GM10847 (cell line): ENCODE data around the gene KRT83.

ENCODE experiments used
- POLR2A ChIP-seq: IDR thresholded peaks from 2 replicates; pipeline ENCODE4 v1.6.1; 2011; ENCODE audit not compliant: insufficient read length; ENCODE audit errors: extremely low read depth

Gene KRT83

GRCh38 chr12:52343550-52343949 lies 22.4 kb upstream of the KRT83 start:
- no peak for TF ChIP-seq POLR2A

GRCh38 chr12:52342781-52343490 lies 21.7 kb upstream of the KRT83 start:
- TF ChIP-seq POLR2A, result no peak

GRCh38 chr12:52341066-52341580 lies 19.9 kb upstream of the KRT83 start:
- TF ChIP-seq POLR2A, result no peak

- TF ChIP-seq POLR2A, result no peak
Observed at GRCh38 chr12:52338241-52338960, 17.2 kb upstream of the KRT83 start.

GRCh38 chr12:52337054-52337453 lies 15.9 kb upstream of the KRT83 start:
- no peak for TF ChIP-seq POLR2A

GRCh38 chr12:52336641-52337040 lies 15.4 kb upstream of the KRT83 start:
- no peak for TF ChIP-seq POLR2A

GRCh38 chr12:52335598-52336262 lies 14.5 kb upstream of the KRT83 start:
- no peak for TF ChIP-seq POLR2A

- no peak for TF ChIP-seq POLR2A
Observed at GRCh38 chr12:52334185-52334584, 13.0 kb upstream of the KRT83 start.

- no peak for TF ChIP-seq POLR2A
Observed at GRCh38 chr12:52333321-52333720, 12.1 kb upstream of the KRT83 start.

- TF ChIP-seq POLR2A, result no peak
Observed at GRCh38 chr12:52332381-52332780, 11.2 kb upstream of the KRT83 start.

GRCh38 chr12:52331833-52332232 lies 10.6 kb upstream of the KRT83 start:
- TF ChIP-seq POLR2A, result no peak

GRCh38 chr12:52331039-52331438 lies 9.8 kb upstream of the KRT83 start:
- TF ChIP-seq POLR2A, result no peak

- no peak for TF ChIP-seq POLR2A
Observed at GRCh38 chr12:52327830-52328500, 6.8 kb upstream of the KRT83 start.

GRCh38 chr12:52327052-52327829 lies 6.0 kb upstream of the KRT83 start:
- no peak for TF ChIP-seq POLR2A

- TF ChIP-seq POLR2A, result no peak
Observed at GRCh38 chr12:52324153-52324444, 2.9 kb upstream of the KRT83 start.
